ENCODE data around the gene KRT24.

DNA sequence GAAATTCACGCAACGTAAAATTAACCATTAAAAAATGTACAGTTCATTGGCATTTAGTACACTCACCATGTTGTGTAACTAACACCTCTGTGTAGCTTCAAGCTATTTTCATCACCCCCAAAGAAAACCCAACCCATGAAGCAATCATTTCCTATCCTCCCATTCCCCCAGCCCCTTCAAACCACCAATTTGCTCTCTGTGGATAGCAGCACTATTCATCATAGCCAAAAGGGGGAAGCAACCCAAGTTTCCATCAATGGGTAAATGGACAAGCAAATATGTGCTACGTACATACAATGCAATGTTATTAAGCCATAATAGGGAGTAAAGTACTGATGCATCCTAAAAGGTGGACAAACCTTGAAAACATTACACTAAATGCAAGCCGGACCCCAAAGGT, 27.6 kb downstream of the KRT24 start:
- TF ChIP-seq CTCF (conservative IDR thresholded peaks at IDR 0.05; ENCODE audit: low read depth, low read length) (no peak), POLR2A (IDR thresholded peaks at IDR 0.05; ENCODE audit: low read depth, low read length) (no peak), CEBPB (IDR thresholded peaks at IDR 0.05; ENCODE audit: low read depth, low read length) (no peak), MXI1 (IDR thresholded peaks at IDR 0.05; ENCODE audit: borderline replicate concordance, low read depth, low read length) (no peak), BHLHE40 (IDR thresholded peaks at IDR 0.05; ENCODE audit: low read depth, low read length) (no peak), SMC3 (IDR thresholded peaks at IDR 0.05; ENCODE audit: low read depth, low read length) (no peak), CHD1 (IDR thresholded peaks at IDR 0.05; ENCODE audit: low read depth, low read length) (no peak), RAD21 (IDR thresholded peaks at IDR 0.05; ENCODE audit: low read length) (no peak), RFX5 (IDR thresholded peaks at IDR 0.05; ENCODE audit: low read depth, low read length) (no peak), FOS (IDR thresholded peaks at IDR 0.05; ENCODE audit: low read depth, low read length) (no peak)
- TF ChIP-seq, protein P1, sequence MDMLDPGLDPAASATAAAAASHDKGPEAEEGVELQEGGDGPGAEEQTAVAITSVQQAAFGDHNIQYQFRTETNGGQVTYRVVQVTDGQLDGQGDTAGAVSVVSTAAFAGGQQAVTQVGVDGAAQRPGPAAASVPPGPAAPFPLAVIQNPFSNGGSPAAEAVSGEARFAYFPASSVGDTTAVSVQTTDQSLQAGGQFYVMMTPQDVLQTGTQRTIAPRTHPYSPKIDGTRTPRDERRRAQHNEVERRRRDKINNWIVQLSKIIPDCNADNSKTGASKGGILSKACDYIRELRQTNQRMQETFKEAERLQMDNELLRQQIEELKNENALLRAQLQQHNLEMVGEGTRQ (IDR thresholded peaks at IDR 0.05; ENCODE audit: low read depth, low read length): no peak

All from IMR-90 (cell line).